Measurements from ENCODE around the gene TMEM120B.

TMEM120B gene

DNA sequence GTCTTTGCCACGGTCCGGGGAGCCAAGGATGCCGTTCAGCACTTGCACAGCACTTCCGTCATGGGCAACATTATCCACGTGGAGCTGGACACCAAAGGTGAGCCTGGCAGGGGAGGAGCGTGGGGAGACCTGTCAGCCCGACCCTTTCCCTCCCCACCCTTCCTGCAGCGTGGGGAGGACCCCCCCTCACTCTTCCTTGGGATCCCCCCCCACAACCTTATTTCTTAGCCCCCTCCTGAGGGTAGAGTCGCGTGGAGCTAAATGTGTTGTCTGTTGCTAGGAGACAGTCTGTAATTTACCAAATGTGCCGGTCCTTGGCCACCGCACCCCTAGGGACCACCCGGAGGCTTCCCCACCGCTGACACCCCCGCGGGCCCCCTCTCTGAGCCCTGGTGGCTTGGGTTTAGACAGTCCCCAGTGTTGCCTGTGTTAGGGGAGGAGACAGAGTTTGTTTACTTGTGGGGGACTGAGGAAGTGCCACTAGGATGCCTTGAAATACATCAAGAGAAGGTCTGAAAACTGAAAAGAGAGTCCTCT, 93.5 kb downstream of the TMEM120B start:
- no peak for DNase-seq

DNA sequence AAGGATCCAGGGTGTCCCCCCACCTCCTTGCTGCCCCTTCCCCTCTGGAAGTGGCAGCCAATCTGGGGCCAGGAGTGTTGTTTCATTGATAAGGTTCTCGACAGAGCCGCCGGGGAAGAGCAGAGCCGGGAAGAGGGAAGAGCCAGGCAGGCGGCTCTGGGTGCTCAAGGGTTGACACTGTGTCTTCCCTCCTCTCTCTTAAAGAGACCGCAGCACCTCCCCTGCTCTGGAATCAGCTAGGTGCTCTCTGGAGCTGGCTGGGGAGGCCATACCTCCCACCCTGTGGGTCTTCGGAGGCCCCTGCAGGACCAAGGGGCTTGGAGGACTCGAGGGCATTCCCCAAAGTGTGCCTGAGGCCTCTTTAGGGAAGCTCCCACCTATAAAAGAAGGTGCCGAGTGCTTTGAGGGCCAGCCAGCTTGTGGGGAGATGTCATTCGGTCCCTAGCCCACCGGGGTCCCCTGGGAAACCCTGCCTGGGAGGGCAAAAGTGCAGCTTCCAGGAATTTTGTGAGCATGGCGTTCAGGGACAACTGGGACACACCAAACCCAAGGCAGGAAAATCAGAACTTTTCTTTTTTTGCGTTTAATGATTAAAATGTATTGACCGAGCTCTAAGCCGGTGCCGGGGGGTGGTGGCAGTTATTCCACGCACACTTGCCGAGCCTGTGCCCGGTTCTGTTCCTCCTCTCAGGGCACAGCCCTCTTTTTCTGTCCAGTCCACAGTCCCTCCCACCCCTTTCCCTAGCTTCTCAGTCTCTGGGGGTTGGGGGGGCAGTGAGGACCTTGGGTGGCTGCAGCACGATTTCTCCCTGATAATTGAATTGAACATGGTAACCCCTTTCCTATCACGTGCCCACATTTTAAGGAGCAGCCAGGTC, 94.2 kb downstream of the TMEM120B start:
- no peak for DNase-seq

DNA sequence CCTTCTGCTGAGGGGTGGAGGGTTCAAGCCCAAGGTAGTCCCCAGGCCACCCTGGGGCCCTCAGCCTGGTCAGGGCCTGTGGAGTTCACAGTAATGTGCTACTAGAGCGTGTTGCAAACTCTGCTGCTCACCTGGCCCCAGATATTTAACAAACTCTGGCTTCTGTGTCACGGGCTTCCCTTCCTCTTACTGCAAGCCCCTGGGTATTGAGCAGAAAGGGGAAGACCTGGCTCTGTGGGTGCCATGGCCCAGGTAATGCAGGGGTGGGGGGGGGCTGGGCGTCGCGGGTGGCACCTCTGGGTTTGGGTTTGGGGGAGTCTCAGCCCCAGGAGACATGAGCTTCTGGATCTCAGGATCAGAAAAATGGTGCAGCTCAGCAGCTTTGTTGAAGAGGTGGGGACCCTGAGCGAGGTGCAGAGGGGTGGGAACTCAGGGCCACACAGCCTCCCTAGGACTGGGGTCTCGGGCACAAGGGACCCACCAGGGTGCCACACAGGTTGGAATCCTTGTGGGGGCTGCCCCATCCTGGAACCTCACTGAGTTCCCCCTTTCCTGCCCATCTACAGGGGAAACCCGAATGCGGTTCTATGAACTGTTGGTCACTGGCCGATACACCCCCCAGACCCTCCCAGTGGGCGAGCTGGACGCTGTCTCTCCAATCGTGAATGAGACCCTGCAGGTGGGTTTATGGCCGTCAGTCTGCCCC, 95.2 kb downstream of the TMEM120B start:
- no peak for DNase-seq

DNA sequence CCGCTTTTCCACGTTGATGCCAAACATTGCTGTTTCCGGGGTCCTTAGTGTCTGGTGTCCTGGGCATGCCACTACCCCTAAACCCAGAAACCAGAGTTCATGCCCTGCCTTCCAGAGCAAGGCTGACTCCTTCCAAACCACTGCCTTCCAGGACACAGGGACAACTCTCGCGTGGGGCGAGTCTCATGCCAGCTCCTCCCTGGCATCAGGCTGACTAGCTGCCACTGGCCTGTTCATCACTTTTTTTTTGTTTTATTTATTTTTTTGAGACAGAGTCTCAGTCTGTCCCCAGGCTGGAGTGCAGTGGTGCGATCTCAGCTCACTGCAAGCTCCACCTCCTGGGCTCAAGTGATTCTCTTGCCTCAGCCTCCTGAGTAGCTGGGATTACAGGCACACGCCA, 96.1 kb downstream of the TMEM120B start:
- no peak for DNase-seq

DNA sequence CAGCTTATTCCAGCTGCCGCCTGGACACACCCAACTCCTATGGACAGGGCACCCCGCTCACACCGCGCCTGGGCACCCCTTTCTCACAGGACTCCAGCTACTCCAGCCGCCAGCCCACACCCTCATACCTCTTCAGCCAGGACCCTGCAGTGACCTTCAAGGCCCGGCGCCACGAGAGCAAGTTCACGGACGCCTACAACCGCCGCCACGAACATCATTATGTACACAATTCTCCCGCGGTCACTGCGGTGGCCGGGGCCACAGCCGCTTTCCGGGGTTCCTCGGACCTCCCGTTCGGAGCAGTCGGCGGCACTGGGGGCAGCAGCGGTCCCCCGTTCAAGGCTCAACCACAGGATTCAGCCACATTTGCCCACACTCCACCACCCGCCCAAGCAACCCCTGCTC, 97.2 kb downstream of the TMEM120B start:
- DNase-seq = no peak

DNA sequence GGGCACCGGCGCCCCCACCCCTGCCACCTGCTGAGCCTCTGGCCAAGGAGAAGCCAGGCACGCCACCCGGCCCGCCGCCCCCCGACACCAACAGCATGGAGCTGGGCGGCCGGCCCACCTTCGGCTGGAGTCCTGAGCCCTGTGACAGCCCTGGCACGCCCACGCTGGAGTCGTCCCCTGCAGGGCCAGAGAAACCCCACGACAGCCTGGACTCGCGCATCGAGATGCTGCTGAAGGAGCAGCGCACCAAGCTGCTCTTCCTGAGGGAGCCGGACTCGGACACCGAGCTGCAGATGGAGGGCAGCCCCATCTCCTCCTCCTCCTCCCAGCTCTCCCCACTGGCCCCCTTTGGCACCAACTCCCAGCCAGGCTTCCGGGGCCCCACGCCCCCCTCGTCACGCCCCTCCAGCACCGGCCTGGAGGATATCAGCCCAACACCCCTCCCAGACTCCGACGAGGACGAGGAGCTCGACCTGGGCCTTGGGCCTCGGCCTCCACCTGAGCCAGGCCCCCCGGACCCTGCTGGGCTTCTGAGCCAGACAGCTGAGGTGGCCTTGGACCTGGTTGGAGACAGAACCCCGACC, 97.8 kb downstream of the TMEM120B start:
- DNase-seq = no peak

DNA sequence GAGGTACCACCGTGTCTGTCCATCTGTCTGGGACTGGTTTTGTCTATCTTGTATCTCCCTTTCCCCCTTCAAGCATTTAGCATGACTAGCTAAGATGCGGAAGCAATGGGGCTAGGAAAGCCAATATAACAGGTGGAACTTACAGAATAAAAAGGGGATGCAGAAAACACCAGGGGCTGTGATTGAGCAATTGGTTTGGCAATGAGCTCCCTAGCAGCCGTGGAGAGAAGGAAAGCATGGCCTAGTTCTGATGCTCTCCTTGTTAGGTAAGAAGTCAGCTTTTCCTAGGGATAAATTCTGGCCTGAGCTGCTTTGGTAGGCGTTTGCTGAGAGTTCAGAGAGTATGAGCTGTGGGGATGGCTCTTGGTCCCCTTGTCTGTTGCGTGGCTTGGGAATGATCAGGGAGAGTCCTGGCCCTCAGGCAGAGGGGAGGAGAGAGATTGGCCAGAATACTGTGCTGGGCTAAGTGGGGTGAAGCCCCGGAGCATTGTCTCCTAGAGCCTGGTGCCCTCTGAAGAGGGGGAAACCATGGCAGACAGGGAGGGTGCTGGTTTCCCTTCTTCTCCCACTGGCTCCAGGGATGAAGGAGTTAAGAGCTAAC, 98.4 kb downstream of the TMEM120B start:
- DNase-seq = no peak

DNA sequence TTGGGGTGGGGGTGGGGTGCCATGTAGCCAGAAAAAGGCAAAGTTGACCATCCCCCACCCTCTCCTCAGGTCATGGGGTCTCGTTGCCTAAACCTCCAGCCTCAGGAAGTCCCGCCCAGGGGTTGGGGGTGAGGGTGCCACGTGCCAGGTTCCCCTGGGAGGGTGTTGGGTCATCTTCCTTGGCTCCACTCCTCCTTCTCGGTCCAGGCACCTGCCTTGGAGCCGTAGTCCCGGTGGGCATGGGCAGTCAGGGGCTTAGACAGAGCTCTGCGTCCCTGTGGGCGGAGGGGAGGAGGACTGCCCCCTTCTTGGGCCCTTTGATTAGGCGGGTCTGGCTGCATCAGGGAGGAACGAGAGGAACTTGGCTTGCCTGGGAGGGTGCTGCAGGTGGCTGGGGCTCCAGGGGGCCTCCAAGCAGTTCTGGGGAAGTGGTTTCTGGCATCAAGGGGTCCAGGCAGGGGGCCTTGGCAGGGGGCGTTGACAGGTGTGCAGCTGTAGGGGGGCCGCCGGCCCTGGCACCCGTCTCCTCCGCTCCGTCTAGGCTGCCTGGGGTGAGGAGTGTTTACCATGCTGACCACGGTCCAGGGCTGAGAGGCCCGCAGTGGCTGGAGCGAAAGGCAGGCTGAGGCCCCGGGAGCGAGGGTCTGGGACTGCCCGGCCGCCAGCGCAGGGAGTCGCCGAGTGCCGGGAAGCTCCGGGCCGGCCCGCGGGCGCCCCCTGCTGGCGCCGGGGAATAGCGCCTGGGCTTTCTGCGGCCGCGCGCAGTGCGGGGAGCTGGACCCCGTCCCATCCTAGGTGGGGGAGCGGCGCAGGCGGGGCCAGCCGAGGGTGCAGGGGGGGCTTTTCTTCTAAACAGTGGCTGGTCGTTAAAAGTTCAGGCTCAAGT, 99.1 kb downstream of the TMEM120B start:
- no peak for DNase-seq

DNA sequence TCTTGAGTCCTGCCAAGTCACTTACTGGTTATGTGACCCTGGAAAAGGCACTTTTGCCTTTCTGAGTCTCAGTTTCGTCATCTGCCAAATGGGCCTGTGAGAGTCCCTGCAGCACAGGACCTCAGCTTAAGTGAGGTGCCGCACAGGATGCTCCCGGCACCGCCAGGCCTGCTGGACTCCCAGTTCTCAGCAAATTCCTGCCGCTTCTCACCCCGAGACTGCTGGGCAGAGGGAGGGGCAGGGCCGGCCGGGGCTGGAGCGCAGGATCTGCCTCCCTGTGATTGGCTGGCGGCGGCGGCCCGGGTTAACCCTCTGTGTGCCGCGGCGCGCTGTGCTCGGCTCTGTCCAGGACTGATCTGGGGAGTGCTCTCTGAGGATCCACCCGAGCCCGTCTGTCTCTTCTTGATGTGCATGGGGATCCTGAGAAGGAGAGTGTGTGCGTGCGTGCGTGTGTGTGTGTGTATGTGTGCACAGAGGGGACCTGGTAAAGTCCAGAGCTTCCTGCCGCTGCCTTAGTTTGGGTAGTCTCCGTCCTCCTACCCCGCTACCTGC, 99.8 kb downstream of the TMEM120B start:
- no peak for DNase-seq

DNA sequence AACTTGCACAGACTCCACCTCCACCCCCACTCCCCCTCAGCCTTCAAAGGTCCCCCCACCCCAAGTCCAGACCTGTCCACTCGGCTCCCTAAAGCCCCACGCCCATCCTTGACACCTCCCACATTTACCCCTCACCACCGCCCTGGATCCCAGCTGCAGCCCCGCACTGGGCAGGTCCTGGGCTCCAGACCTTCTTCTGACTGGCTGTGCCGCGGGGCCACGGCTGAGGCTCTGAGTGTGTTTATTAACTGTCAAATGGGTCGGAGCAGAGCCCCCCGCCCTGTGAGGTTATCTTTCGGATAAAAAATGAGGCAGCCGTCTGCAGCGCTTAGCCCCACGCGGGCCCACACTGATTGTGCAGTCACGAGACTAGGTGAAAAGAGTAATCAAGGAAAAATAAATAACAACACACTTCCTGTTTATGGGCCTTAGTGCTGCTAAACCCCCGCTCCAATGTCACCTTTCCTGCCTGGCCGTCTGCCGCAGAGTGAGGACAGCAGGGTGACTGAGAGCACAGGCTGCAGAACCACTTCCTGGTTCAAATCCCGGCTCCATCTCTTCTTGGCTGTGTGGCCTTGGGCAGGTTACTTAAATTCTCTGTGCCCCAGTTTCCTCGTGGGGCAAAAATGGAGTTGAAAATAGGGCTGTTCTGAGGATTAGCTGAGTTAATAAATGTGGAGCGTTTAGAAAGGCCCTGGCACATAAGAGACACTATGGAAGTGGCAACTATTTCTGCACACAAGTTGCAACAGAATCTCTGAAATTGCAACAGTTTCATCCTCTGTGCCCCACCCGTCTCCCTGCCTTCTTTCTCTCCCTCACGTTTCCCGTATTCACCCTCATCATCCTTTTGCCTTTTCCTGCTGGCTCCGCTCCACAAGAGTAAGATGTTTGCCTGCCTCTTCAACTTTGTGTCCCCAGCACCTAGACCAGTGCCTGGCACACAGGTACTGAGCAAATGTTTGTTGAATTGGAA, 100.7 kb downstream of the TMEM120B start:
- no peak for DNase-seq

DNA sequence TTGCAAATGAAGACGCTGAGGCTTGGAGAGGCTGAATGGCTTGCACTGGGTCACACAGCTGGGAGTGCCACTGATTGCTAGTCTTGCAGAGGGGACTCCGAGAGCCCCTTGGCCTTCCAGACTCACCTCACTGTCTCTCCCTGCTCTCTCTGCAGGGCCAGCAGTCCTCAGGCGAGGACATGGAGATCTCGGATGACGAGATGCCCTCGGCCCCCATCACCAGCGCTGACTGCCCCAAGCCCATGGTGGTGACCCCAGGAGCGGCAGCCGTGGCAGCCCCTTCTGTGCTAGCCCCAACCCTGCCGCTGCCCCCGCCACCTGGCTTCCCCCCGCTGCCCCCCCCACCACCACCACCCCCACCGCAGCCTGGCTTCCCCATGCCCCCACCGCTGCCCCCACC, 101.4 kb downstream of the TMEM120B start:
- DNase-seq = no peak

DNA sequence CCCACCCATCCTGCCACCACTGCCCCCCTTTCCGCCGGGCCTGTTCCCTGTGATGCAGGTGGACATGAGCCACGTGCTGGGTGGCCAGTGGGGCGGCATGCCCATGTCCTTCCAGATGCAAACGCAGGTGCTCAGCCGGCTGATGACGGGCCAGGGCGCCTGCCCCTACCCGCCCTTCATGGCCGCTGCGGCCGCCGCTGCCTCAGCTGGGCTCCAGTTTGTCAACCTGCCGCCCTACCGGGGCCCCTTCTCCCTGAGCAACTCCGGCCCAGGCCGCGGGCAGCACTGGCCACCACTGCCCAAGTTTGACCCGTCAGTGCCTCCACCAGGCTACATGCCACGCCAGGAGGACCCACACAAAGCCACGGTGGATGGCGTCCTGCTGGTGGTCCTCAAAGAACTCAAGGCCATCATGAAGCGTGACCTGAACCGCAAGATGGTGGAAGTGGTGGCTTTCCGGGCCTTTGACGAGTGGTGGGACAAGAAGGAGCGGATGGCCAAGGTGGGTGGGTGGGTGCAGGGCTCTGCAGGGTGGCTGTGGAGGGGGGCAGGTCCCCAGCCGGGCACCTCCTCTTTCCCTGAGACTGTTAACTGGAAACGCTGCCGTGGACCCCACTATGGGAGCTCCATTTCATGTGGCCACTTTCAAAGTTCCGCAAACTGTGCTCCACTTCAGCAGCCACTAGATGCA, 102.0 kb downstream of the TMEM120B start:
- DNase-seq = no peak

DNA sequence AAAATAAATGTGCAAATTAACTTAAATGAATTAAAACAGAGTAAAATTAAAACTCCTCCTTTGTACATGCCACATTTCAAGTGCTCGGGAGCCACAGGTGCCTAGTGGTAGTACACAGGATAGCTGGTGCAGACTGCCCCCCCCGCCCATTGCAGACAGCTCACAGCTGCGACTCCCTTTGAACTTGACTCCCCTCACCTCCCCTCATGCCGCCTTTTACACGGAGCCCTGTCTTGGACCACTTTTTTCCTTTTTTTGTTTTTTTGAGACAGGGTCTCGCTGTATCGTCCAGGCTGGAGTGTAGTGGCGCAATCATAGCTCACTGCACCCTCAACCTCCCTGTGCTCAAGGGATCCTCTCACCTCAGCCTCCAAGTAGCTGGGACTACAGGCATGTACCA, 102.7 kb downstream of the TMEM120B start:
- no peak for DNase-seq

DNA sequence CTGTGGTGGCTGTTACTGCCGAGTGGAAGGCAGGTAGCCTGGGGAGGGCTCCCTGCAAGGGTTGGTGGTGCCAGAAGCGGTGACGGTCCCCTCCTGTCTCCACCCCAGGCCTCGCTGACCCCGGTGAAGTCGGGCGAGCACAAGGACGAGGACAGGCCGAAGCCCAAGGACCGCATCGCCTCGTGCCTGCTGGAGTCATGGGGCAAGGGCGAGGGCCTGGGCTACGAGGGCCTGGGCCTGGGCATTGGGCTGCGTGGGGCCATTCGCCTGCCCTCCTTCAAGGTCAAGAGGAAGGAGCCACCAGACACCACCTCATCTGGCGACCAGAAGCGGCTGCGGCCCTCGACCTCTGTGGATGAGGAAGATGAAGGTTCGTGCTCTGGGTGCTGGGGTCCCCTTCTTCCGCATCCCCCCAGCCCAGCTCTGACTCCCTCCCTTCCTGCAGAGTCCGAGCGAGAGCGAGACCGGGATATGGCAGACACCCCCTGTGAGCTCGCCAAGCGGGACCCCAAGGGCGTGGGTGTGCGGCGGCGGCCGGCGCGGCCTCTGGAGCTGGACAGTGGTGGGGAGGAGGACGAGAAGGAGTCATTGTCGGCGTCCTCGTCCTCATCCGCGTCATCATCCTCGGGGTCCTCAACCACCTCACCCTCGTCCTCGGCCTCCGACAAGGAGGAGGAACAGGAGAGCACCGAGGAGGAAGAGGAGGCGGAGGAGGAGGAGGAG, 104.5 kb downstream of the TMEM120B start:
- no peak for DNase-seq

DNA sequence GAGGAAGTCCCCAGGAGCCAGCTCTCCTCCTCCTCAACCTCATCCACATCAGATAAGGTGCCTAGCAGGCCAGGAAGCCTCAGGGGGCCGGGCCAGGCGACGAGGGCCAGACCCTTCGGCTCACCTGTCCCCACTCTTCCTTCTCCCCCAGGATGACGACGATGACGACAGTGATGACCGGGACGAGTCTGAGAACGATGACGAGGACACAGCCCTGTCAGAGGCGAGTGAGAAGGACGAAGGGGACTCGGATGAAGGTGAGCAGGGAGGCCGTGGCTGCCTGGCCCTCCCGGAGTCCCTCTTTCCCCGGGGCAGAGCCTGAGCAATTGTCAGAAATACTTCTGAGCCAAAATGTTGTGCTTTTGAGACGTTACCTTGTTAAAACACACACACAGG, 105.1 kb downstream of the TMEM120B start:
- no peak for DNase-seq

DNA sequence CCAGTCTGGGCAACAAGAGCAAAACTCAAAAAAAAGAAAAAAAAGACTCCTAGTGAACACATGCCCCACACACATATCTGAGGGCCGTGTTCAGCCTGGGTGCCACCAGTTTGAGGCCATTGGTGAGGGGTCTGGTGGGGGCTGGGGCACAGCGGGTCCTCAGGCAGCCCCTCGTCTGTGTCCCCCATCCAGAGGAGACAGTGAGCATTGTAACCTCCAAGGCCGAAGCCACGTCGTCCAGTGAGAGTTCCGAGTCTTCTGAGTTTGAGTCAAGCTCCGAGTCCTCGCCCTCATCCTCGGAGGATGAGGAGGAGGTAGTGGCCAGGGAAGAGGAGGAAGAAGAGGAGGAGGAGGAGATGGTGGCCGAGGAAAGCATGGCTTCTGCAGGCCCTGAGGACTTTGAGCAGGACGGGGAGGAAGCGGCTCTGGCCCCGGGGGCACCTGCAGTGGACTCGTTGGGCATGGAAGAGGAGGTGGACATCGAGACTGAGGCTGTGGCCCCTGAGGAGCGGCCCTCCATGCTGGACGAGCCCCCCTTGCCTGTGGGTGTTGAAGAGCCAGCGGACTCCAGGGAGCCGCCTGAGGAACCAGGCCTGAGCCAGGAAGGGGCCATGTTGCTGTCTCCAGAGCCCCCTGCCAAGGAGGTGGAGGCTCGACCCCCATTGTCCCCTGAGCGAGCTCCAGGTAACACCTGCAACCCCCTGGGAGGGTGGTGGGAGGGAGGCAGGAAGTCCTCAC, 106.8 kb downstream of the TMEM120B start:
- no peak for DNase-seq

DNA sequence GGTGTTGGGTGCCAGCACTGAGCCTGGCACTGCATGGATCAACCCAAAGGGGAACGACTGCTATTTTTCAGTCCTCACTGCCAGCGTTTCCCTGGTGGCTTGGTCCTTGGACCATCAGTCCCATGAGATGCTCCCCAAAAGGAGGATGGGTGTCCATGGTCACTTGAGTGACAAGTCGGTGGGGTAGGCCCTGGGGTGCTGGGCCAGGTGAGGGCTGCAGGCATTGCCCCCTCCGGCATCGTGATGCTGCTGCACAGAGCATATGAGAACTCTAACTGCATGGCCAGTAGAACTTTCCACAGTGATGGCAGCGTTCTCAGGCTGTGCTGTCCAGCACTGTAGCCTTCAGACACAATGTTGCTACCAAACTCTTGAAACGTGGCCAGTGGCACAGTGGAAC, 107.5 kb downstream of the TMEM120B start:
- no peak for DNase-seq

DNA sequence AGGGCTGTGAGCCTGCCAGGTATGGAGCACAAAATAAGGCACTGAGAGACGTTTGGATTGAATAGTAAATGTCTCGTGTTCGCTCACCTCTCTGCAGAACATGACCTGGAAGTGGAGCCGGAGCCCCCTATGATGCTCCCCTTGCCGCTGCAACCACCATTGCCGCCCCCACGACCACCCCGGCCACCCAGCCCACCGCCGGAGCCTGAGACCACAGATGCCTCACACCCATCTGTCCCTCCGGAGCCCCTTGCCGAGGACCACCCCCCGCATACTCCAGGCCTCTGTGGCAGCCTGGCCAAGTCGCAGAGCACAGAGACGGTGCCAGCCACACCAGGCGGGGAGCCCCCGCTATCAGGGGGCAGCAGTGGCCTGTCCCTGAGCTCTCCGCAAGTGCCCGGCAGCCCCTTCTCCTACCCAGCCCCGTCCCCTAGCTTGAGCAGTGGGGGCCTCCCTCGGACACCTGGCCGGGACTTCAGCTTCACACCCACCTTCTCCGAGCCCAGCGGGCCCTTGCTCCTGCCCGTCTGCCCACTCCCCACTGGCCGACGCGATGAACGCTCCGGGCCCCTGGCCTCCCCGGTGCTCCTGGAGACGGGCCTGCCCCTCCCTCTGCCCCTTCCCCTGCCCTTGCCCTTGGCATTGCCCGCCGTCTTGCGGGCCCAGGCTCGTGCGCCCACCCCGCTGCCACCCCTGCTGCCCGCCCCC, 110.0 kb downstream of the TMEM120B start:
- DNase-seq = no peak
